ENCODE measurements around the gene CFAP251. TPM values are rescaled to one million over a fixed set of nuclear protein-coding genes. Genes with fewer than 3 reads are reported as not detected.
A peak's percentile ranks its signal among the peaks of the same experiment; 100 is the strongest.
"Not testable (repeated sequence)": the region's sequence is repeated elsewhere in the genome, so short reads cannot be mapped to it uniquely, and the experiment has no call there.

CFAP251 gene
- total RNA-seq, 4 donors from 2014 or later, result 0.41 to 1.7 TPM; not detected in 2

DNA sequence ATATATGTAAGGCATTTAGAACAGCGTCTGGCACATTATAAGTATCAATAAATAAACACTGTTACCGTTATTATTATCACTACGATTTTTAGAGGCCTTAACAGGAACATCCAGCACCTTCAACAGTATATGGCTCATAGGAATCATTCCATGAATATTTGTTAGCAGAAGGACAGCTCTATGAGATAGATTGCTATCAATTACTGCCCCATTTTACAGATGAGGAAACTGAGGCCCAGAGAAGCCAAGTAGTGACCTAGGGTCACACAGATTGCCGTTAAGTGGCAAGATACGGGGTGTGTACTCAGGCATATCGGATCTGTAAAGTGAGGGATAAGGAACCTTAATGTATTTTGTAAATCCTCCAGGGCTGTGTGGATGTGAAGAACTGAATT, 30.3 kb upstream of the CFAP251 start:
- Histone ChIP-seq H3K27me3 (no peaks in the 10 kb centered on the region), H3K36me3 (no peaks in the 10 kb centered on the region), H3K9me3 (no peaks in the 10 kb centered on the region), H3K4me3 (peak overlapping the region; percentile 27 to 87 (median 74)), H3K4me1 (peaks cover 18 to 39% (median 21%) of the 10 kb centered on the region in 4 donors), H3K27ac (peak overlapping the region; percentile 97 to 99 (median 98))
- WGBS, 2 donors (ENCODE audit: low coverage in 1 of 2), result 52 to 67% methylated on average over 3 to 6 of the region's 6 CpGs
- intact Hi-C loops (cut with DNase I; ENCODE audit: low total_unique reads), result loop anchor here (2.0 kb wide), 1 partner anchor 93 kb away; no protein-coding TSS in a partner anchor
- DNase-seq, result no peak
- TF ChIP-seq, protein P1, sequence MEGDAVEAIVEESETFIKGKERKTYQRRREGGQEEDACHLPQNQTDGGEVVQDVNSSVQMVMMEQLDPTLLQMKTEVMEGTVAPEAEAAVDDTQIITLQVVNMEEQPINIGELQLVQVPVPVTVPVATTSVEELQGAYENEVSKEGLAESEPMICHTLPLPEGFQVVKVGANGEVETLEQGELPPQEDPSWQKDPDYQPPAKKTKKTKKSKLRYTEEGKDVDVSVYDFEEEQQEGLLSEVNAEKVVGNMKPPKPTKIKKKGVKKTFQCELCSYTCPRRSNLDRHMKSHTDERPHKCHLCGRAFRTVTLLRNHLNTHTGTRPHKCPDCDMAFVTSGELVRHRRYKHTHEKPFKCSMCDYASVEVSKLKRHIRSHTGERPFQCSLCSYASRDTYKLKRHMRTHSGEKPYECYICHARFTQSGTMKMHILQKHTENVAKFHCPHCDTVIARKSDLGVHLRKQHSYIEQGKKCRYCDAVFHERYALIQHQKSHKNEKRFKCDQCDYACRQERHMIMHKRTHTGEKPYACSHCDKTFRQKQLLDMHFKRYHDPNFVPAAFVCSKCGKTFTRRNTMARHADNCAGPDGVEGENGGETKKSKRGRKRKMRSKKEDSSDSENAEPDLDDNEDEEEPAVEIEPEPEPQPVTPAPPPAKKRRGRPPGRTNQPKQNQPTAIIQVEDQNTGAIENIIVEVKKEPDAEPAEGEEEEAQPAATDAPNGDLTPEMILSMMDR (IDR thresholded peaks at IDR 0.05), result peak in 1 of 5 experiments; percentile 24
- TF ChIP-seq EP300 (IDR thresholded peaks at IDR 0.05; ENCODE audit: low read depth), result no peak
- in situ Hi-C loops (cut with MboI; ENCODE audit: low pct_ligation_motif_present in 1 of 4, low pct_unique_long_range_greater_than_20kb in 1 of 4, low sequenced_read_pairs in 3 of 4), result loop anchor here in 2 of 4 donors (10.0 kb wide), 2 partner anchors 93 to 193 kb away; partner anchors contain the start of gene RHOF (in 1 of the 2)

DNA sequence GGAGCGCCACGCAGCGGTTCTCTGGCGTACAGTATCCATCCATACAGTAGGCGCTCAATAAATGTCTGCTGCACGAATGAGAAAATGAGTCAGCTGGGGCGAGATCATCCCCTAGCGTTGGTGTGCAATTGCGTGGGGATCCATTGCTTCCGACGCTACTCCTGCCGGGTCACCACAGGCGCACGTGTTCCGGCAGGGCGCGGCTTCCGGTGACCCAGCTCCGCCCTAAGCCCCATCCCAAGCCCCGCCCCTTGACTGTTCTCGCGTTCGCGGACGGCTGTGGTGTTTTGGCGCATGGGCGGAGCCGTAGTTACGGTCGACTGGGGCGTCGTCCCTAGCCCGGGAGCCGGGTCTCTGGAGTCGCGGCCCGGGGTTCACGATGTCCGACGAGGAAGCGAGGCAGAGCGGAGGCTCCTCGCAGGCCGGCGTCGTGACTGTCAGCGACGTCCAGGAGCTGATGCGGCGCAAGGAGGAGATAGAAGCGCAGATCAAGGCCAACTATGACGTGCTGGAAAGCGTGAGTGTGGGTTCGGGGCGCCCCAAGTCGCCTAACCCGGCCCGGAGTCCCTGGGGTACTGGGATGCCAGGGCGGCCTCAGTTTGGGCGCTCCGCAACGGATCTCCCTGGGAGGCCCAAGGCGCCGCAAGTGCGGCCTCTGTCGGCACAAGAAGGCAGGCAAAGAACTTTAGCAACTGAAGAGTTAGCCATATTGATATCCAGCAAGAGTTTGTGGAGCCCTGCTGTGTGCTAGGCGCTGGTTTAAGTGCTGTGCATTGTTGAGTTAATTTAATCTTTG, 29.7 kb upstream of the CFAP251 start, which contains the start of gene PSMD9:
PSMD9 (plus strand) TSS at position 313 of the 796 bp plus-strand sequence; CDS start at position 380, 67 bp downstream.
- intact Hi-C loops (cut with DNase I; ENCODE audit: low total_unique reads) (loop anchor here (2.0 kb wide), 1 partner anchor 94 kb away; no protein-coding TSS in a partner anchor), in situ Hi-C loops (cut with MboI; ENCODE audit: low pct_ligation_motif_present in 1 of 4, low pct_unique_long_range_greater_than_20kb in 1 of 4, low sequenced_read_pairs in 3 of 4) (loop anchor here in 2 of 4 donors (10.0 kb wide), 2 partner anchors 94 to 194 kb away; partner anchors contain the start of gene RHOF (in 1 of the 2))
- DNase-seq, result peak; percentile 99
- H3K27me3 ChIP-seq, result no peaks in the 10 kb centered on the region
- peak within 1 kb of the TSS; percentile 97 to 99 (median 98) for H3K27ac ChIP-seq
- no peaks in the 10 kb centered on the region for H3K36me3 ChIP-seq
- TF ChIP-seq, protein P1 (IDR thresholded peaks at IDR 0.05), result peak; percentile 48 to 66 (median 62)
- peak; percentile 86 for TF ChIP-seq POLR2A (IDR thresholded peaks at IDR 0.05)
- no peak for TF ChIP-seq EP300 (IDR thresholded peaks at IDR 0.05; ENCODE audit: low read depth)
- TF ChIP-seq POLR2AphosphoS5 (IDR thresholded peaks at IDR 0.05), result peak; percentile 77 to 93 (median 88)
- WGBS, 2 donors (ENCODE audit: low coverage in 1 of 2), result 0% methylated on average over 4 to 66 of the region's 67 CpGs
- peaks cover 20 to 45% (median 24%) of the 10 kb centered on the region in 4 donors for H3K4me1 ChIP-seq
- peak within 1 kb of the TSS; percentile 67 to 87 (median 84) for H3K4me3 ChIP-seq
- no peaks in the 10 kb centered on the region for H3K9me3 ChIP-seq

DNA sequence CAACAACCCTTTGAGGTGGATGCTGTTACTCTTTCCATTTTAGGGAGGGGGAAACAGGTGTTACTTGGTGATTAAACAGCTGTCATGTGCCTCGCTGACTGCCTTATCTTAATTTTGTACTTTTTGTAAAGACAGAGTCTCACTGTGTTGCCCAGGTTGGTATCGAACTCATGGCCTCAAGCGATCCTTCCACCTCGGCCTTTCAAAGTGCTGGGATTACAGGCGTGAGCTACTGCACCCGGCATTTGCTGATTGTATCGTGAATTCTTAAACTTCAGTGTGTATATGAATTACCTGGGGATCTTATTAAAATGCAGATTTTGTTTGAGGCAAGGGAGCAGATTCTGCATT, 29.1 kb upstream of the CFAP251 start:
- in situ Hi-C loops (cut with MboI; ENCODE audit: low pct_ligation_motif_present in 1 of 4, low pct_unique_long_range_greater_than_20kb in 1 of 4, low sequenced_read_pairs in 3 of 4) (loop anchor here in 2 of 4 donors (10.0 kb wide), 2 partner anchors 94 to 194 kb away; partner anchors contain the start of gene RHOF (in 1 of the 2)), intact Hi-C loops (cut with DNase I; ENCODE audit: low total_unique reads) (loop anchor here (2.0 kb wide), 1 partner anchor 94 kb away; no protein-coding TSS in a partner anchor)
- H3K4me1 ChIP-seq, result peaks cover 21 to 51% (median 28%) of the 10 kb centered on the region in 4 donors

DNA sequence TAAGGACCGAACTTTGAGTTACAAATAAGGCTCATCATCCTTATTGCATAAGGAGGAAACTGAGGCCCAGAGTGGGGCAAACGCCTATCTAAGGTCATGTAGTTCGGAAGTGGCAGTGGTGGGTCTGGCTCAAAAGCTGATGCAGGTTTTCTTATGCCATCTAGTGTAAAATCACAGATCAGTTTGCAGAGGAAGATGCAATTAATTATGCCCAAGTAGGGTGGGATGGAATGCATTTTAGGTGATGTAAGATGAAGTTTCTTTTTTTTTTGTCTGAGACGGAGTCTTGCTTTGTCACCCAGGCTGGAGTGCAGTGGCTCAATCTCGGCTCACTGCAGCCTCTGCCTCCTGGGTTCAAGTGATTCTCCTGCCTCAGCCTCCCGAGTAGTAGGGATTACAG, 28.7 kb upstream of the CFAP251 start:
- Histone ChIP-seq H3K4me3 (peak overlapping the region; percentile 67 to 87 (median 84)), H3K4me1 (peaks cover 21 to 55% (median 30%) of the 10 kb centered on the region in 4 donors), H3K27ac (peak overlapping the region; percentile 97 to 99 (median 98))
- H3K36me3 ChIP-seq, DNase-seq, H3K9me3 ChIP-seq, H3K27me3 ChIP-seq: not testable (repeated sequence)
- intact Hi-C loops (cut with DNase I; ENCODE audit: low total_unique reads), result loop anchor here (2.0 kb wide), 1 partner anchor 95 kb away; no protein-coding TSS in a partner anchor
- in situ Hi-C loops (cut with MboI; ENCODE audit: low pct_ligation_motif_present in 1 of 4, low pct_unique_long_range_greater_than_20kb in 1 of 4, low sequenced_read_pairs in 3 of 4), result loop anchor here in 2 of 4 donors (10.0 kb wide), 2 partner anchors 95 to 195 kb away; partner anchors contain the start of gene RHOF (in 1 of the 2)
- WGBS, 2 donors (ENCODE audit: low coverage in 1 of 2), result 53% methylated on average over 6 of the region's 6 CpGs; no CpG with 5 or more reads in 1 of the 2 donors

More for the DNA sequence above, 29.1 kb upstream of the CFAP251 start:
- TF ChIP-seq POLR2A (IDR thresholded peaks at IDR 0.05) (no peak), POLR2AphosphoS5 (IDR thresholded peaks at IDR 0.05) (no peak), EP300 (IDR thresholded peaks at IDR 0.05; ENCODE audit: low read depth) (no peak)
- TF ChIP-seq, protein P1 (IDR thresholded peaks at IDR 0.05), result no peak
- H3K4me3 ChIP-seq, result peak overlapping the region; percentile 67 to 87 (median 84)
- H3K27me3 ChIP-seq, result no peaks in the 10 kb centered on the region
- peak overlapping the region; percentile 97 to 99 (median 98) for H3K27ac ChIP-seq
- no peak for DNase-seq
- no peaks in the 10 kb centered on the region for H3K9me3 ChIP-seq
- H3K36me3 ChIP-seq, result no peaks in the 10 kb centered on the region
- WGBS, 2 donors (ENCODE audit: low coverage in 1 of 2), result 0 to 4% methylated on average over 3 to 7 of the region's 7 CpGs

All from transverse colon (tissue), 4 donors.